SU-DHL-6 (cell line): ENCODE data around the gene KRT9.

Experiments
- H2AFZ ChIP-seq: fragments of 200-600 bp; sonication (generic); 2 replicates; pipeline ENCODE4 v1.6.1; 2014; ENCODE audit warnings: low read depth, mild to moderate bottlenecking, moderate library complexity, mixed read lengths, antibody characterized with exemption, low read length; ENCODE audit not compliant: severe bottlenecking
- H3F3A ChIP-seq: fragments of 200-600 bp; shearing (Covaris generic); 2 replicates; pipeline ENCODE4 v1.6.0; 2016; ENCODE audit warnings: antibody characterized with exemption, mild to moderate bottlenecking; ENCODE audit not compliant: insufficient read depth
- H3K27ac ChIP-seq: fragments of 200-600 bp; sonication (generic); 2 replicates; pipeline ENCODE4 v1.5.1; 2016; ENCODE audit warnings: low read depth, mild to moderate bottlenecking, low read length, moderate library complexity, mixed read lengths
- H3K27me3 ChIP-seq: fragments of 200-600 bp; sonication (generic), shearing (Covaris generic); 2 replicates; pipeline ENCODE4 v1.6.0; 2014; ENCODE audit warnings: mild to moderate bottlenecking, low read length
- H3K36me3 ChIP-seq: fragments of 200-600 bp; sonication (generic); 2 replicates; pipeline ENCODE4 v1.6.1; 2014; ENCODE audit warnings: mild to moderate bottlenecking, low read length, mixed read lengths
- H3K4me2 ChIP-seq: fragments of 300-600, 200-600 bp; shearing (Covaris generic), sonication (generic); 2 replicates; pipeline ENCODE4 v1.6.0; 2014; ENCODE audit warnings: low read length, low read depth, mild to moderate bottlenecking; ENCODE audit not compliant: poor library complexity, severe bottlenecking
- H3K4me3 ChIP-seq: fragments of 200-600 bp; sonication (generic); 2 replicates; pipeline ENCODE4 v1.5.1; 2014; ENCODE audit warnings: antibody characterized with exemption, low read length, mild to moderate bottlenecking, mixed read lengths; ENCODE audit not compliant: insufficient read depth, poor library complexity, severe bottlenecking
- H3K79me2 ChIP-seq: fragments of 200-600 bp; sonication (generic); 2 replicates; pipeline ENCODE4 v1.6.1; 2014; ENCODE audit warnings: mild to moderate bottlenecking, low read length, moderate library complexity; ENCODE audit not compliant: insufficient read depth
- H3K9ac ChIP-seq: fragments of 200-600 bp; sonication (generic); 2 replicates; pipeline ENCODE4 v1.7.0; 2014; ENCODE audit warnings: mild to moderate bottlenecking, low read length
- H3K9me2 ChIP-seq: fragments of 200-600 bp; sonication (generic); replicated peaks from 2 replicates; pipeline ENCODE4 v1.6.1; 2014; ENCODE audit warnings: low read length; ENCODE audit not compliant: insufficient read depth
- H3K9me3 ChIP-seq: fragments of 200-600 bp; sonication (generic); 2 replicates; pipeline ENCODE4 v1.6.1; 2014; ENCODE audit warnings: low read length, mixed read lengths; ENCODE audit not compliant: insufficient read depth
- H4K20me1 ChIP-seq: fragments of 200-600 bp; sonication (generic); 2 replicates; pipeline ENCODE4 v1.6.1; 2014; ENCODE audit warnings: low read depth, mild to moderate bottlenecking, antibody characterized with exemption, low read length, moderate library complexity, mixed read lengths
- EZH2phosphoT487 ChIP-seq: fragments of 200-600 bp; sonication (generic), shearing (Covaris generic); conservative IDR thresholded peaks from 2 replicates; pipeline ENCODE4 v1.6.1; 2018; ENCODE audit warnings: mild to moderate bottlenecking, antibody characterized with exemption, low read length, moderate library complexity, mixed read lengths
- TF ChIP-seq, protein P1 (sequence below): fragments of 200-600 bp; sonication (generic); IDR thresholded peaks from one replicate; pipeline ENCODE4 v1.5.1; 2017; ENCODE audit warnings: antibody characterized with exemption, mild to moderate bottlenecking, low read length, moderate library complexity; ENCODE audit not compliant: insufficient read depth, poor library complexity, severe bottlenecking

The KRT9 gene

DNA sequence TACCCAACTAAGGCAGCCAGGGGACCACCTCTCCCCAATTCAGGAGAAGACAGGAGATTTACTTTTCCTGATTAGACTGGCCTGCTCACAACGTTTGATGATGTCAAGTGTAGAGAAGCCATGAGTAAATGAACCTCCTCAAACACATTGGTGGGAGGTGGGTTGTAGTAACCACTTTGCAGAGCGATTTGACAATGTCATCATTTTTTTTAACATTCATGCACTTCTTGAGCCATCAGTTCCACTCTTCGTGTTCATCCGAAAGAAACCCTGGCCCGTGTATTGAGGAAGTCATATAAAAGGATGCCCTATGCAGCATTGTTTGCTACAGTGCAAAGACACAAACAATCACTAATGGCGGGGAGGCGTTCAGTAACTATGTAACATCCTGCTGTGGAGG is 38.2 kb downstream of the KRT9 start:
- H3K27me3 ChIP-seq: peaks cover 4% of the 10 kb centered on the region; the same call in 1 of the 2 replicates
- H3F3A ChIP-seq: no peaks in the 10 kb centered on the region
- no peaks in the 10 kb centered on the region for H3K36me3 ChIP-seq
- no peaks in the 10 kb centered on the region for H3K79me2 ChIP-seq
- no peak overlapping the region for H3K27ac ChIP-seq
- no peak for TF ChIP-seq EZH2phosphoT487
- TF ChIP-seq, protein P1, sequence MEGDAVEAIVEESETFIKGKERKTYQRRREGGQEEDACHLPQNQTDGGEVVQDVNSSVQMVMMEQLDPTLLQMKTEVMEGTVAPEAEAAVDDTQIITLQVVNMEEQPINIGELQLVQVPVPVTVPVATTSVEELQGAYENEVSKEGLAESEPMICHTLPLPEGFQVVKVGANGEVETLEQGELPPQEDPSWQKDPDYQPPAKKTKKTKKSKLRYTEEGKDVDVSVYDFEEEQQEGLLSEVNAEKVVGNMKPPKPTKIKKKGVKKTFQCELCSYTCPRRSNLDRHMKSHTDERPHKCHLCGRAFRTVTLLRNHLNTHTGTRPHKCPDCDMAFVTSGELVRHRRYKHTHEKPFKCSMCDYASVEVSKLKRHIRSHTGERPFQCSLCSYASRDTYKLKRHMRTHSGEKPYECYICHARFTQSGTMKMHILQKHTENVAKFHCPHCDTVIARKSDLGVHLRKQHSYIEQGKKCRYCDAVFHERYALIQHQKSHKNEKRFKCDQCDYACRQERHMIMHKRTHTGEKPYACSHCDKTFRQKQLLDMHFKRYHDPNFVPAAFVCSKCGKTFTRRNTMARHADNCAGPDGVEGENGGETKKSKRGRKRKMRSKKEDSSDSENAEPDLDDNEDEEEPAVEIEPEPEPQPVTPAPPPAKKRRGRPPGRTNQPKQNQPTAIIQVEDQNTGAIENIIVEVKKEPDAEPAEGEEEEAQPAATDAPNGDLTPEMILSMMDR: no peak
- no peak overlapping the region for H3K4me3 ChIP-seq
- no peak overlapping the region for H3K4me2 ChIP-seq
- H3K9me2 ChIP-seq: no peaks in the 10 kb centered on the region
- no peaks in the 10 kb centered on the region for H3K9me3 ChIP-seq
- no peaks in the 10 kb centered on the region for H4K20me1 ChIP-seq
- no peak overlapping the region for H3K9ac ChIP-seq
- no peak overlapping the region for H2AFZ ChIP-seq

DNA sequence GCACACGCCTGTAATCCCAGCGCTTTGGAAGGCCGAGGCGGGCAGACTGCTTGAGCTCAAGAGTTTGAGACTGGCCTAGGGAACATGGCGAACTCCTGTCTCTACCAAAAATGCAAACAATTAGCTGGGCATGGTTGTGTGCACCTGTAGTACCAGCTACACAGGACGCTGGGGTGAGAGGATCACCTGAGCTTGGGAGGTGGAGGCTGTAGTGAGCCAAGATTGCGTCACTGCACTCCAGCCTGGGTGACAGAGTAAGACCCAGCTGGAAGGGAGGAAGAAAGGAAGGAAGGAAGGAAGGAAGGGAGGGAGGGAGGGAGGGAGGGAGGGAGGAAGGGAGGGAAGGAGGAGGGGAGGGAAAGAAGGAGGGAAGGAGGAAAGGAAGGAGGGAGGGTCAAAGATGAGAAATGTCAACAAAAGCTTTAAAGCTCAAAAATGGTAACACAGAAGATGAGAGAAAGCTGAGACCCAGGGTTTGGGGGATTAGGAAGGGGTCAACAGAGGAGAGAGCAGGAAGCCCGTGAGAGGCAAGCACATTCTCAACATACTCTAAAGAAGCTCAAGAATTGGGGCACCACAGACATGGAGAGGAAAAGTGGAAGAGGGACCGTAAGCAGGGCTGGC is 38.8 kb downstream of the KRT9 start:
- no peak overlapping the region for H2AFZ ChIP-seq
- H3K27ac ChIP-seq: no peak overlapping the region
- H3K9me2 ChIP-seq: no peaks in the 10 kb centered on the region
- H3K9ac ChIP-seq: no peak overlapping the region
- H3K79me2 ChIP-seq: no peaks in the 10 kb centered on the region
- H4K20me1 ChIP-seq: no peaks in the 10 kb centered on the region
- TF ChIP-seq, protein P1: no peak
- H3K27me3 ChIP-seq: peaks cover 4% of the 10 kb centered on the region; the same call in 1 of the 2 replicates
- H3K9me3 ChIP-seq: no peaks in the 10 kb centered on the region
- no peaks in the 10 kb centered on the region for H3F3A ChIP-seq
- H3K36me3 ChIP-seq: no peaks in the 10 kb centered on the region
- H3K4me3 ChIP-seq: no peak overlapping the region
- H3K4me2 ChIP-seq: no peak overlapping the region

DNA sequence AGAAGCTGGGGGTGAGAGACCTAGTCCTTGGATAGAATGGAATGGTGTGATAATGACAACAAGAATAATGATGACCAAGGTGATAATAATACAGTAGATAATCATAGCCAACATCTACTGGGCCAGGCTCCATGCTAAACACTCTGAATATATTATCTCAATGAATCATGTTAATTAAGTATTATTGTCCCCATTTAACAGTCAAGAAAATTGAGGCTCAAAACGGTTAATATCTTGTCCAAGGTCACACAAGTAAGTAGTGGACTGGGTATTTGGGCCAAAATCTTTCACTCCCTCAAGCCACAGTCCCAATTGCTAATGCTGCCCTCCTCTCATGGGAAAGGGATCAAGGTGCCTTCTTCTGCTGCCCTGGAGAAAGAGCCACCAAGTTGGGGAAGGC is 39.9 kb downstream of the KRT9 start:
- Histone ChIP-seq H3K4me2 (no peak overlapping the region), H3F3A (no peaks in the 10 kb centered on the region), H3K9me3 (no peaks in the 10 kb centered on the region), H3K4me3 (no peak overlapping the region), H3K9me2 (no peaks in the 10 kb centered on the region), H3K36me3 (no peaks in the 10 kb centered on the region), H3K27ac (no peak overlapping the region), H3K27me3 (peaks cover 4% of the 10 kb centered on the region; the same call in 1 of the 2 replicates), H3K9ac (no peak overlapping the region), H2AFZ (no peak overlapping the region), H4K20me1 (no peaks in the 10 kb centered on the region), H3K79me2 (no peaks in the 10 kb centered on the region)
- TF ChIP-seq, protein P1: no peak
- TF ChIP-seq EZH2phosphoT487: no peak
